HCT116 (cell line): ENCODE results near the gene ATP7B. TPM values are rescaled to one million over a fixed set of nuclear protein-coding genes. Genes with fewer than 3 reads are reported as not detected.
"Not testable (repeated sequence)": the region's sequence is repeated elsewhere in the genome, so short reads cannot be mapped to it uniquely, and the experiment has no call there.

ENCODE experiments used
- ATAC-seq: fragments of 200-7000 bp; cut with Tn5 transposase; 2 replicates; pipeline ENCODE4 v1.9.1; 2020; ENCODE audit warnings: mild to moderate bottlenecking, moderate library complexity
- BruUV-seq: library from RNA; stranded (reverse); fragments of 400-500 nt; replicated peaks from 2 replicates; lab custom pipeline; 2021; lab: Mats Ljungman, UMichigan
- CTCF ChIA-PET: fragments of 300-600 bp; sonication (Branson Sonifier 250); formaldehyde crosslinking; loops from one replicate; lab custom pipeline; 2021; ENCODE audit warnings: antibody characterized with exemption; lab: Charles Lee
- POLR2A ChIA-PET: fragments of 300-600, 350-600 bp; sonication (Branson Sonifier 250); formaldehyde crosslinking; loops from one replicate; lab custom pipeline; 2021; ENCODE audit warnings: antibody characterized with exemption; lab: Charles Lee
- RAD21 ChIA-PET, 2 experiments: fragments of 300-600 bp; sonication (Branson Sonifier 250); formaldehyde crosslinking; loops; one replicate each; lab custom pipeline; 2023; ENCODE audit warnings: low total read pairs in 2 of 2; ENCODE audit not compliant: uncharacterized antibody in 2 of 2, unreplicated experiment in 2 of 2, low non-redundant PET in 1 of 2; lab: Charles Lee
- DNase-seq: peaks from one replicate; pipeline ENCODE4 v3.0.0-alpha.2; 2010; ENCODE audit warnings: low read depth, low spot score
- H2AFZ ChIP-seq: fragments of 200-600 bp; shearing (Covaris generic), sonication (generic); 2 replicates; pipeline ENCODE4 v1.6.1; 2017; ENCODE audit warnings: low read depth, mixed run types, mixed read lengths, antibody characterized with exemption, low read length; ENCODE audit not compliant: poor library complexity, severe bottlenecking
- H3K27ac ChIP-seq: 2 replicates; pipeline ENCODE4 v1.5.1; 2012; ENCODE audit warnings: low read depth, low read length
- H3K27me3 ChIP-seq: fragments of 200-600 bp; sonication (generic); 2 replicates; pipeline ENCODE4 v1.6.1; 2016; ENCODE audit warnings: mixed run types, low read length, mixed read lengths; ENCODE audit not compliant: insufficient read depth
- H3K36me3 ChIP-seq, 2 experiments: fragments of 200-500 bp in 1 of 2; fragments of 200-600 bp in 1 of 2; sonication (Bioruptor generic) in 1 of 2; sonication (generic) in 1 of 2; 2 replicates each; pipeline versions ENCODE4 v1.5.1 to v1.6.1; 2014 to 2016; ENCODE audit warnings: low read length in 2 of 2, inconsistent platforms in 1 of 2, mixed read lengths in 1 of 2, mixed run types in 1 of 2; ENCODE audit not compliant: insufficient read depth in 2 of 2, control insufficient read depth in 1 of 2
- H3K4me1 ChIP-seq, 2 experiments: fragments of 200-600 bp in 1 of 2; sonication (generic) in 1 of 2; 2 replicates each; pipeline versions ENCODE4 v1.5.1 to v1.6.1; 2012 to 2017; ENCODE audit warnings: low read length in 2 of 2, inconsistent platforms in 1 of 2, mild to moderate bottlenecking in 1 of 2, mixed read lengths in 1 of 2, mixed run types in 1 of 2, moderate library complexity in 1 of 2; ENCODE audit not compliant: insufficient read depth in 2 of 2, control insufficient read depth in 1 of 2
- H3K4me2 ChIP-seq: fragments of 200-600 bp; sonication (generic); 2 replicates; pipeline ENCODE4 v1.6.1; 2017; ENCODE audit warnings: mixed run types, low read length, mixed read lengths
- H3K4me3 ChIP-seq, 2 experiments: fragments of 200-600 bp in 1 of 2; sonication (generic) in 1 of 2; replicated peaks in 1 of 2; 2 replicates each; pipeline ENCODE4 v1.5.1; 2011 to 2016; ENCODE audit warnings: low read length in 2 of 2, control low read depth in 1 of 2, low read depth in 1 of 2, mild to moderate bottlenecking in 1 of 2, mixed read lengths in 1 of 2, mixed run types in 1 of 2
- H3K79me2 ChIP-seq: fragments of 200-600 bp; sonication (generic); 2 replicates; pipeline ENCODE4 v1.6.1; 2017; ENCODE audit warnings: mild to moderate bottlenecking, mixed run types, low read length, moderate library complexity, mixed read lengths; ENCODE audit not compliant: insufficient read depth
- H3K9ac ChIP-seq: fragments of 200-600 bp; sonication (generic); 2 replicates; pipeline ENCODE4 v1.6.1; 2016; ENCODE audit warnings: low read length, mixed read lengths
- H3K9me2 ChIP-seq: fragments of 200-600 bp; sonication (generic), shearing (Covaris generic); 2 replicates; pipeline ENCODE4 v1.6.1; 2017; ENCODE audit warnings: mixed run types, mild to moderate bottlenecking, moderate library complexity; ENCODE audit not compliant: insufficient read depth
- H3K9me3 ChIP-seq, 2 experiments: fragments of 200-500 bp in 1 of 2; fragments of 200-600 bp in 1 of 2; sonication (Bioruptor generic) in 1 of 2; sonication (generic) in 1 of 2; 2 replicates each; pipeline ENCODE4 v1.6.1; 2014 to 2017; ENCODE audit warnings: low read length in 2 of 2, mixed read lengths in 2 of 2, inconsistent platforms in 1 of 2, low read depth in 1 of 2, mild to moderate bottlenecking in 1 of 2, mixed run types in 1 of 2, moderate library complexity in 1 of 2; ENCODE audit not compliant: control insufficient read depth in 1 of 2, insufficient read depth in 1 of 2
- H4K20me1 ChIP-seq: fragments of 200-600 bp; sonication (generic), shearing (Covaris generic); 2 replicates; pipeline ENCODE4 v1.6.1; 2017; ENCODE audit warnings: mixed run types, mild to moderate bottlenecking, moderate library complexity; ENCODE audit not compliant: insufficient read depth
- CBX3 ChIP-seq: IDR thresholded peaks from 2 replicates; pipeline ENCODE4 v1.6.1; 2012; ENCODE audit warnings: low read depth
- EGR1 ChIP-seq: IDR thresholded peaks from 2 replicates; pipeline ENCODE4 v1.6.1; 2012; ENCODE audit warnings: low read depth
- EZH2 ChIP-seq: fragments of 200-600 bp; sonication (generic); IDR thresholded peaks from 2 replicates; pipeline ENCODE4 v1.6.1; 2017; ENCODE audit warnings: antibody characterized with exemption, mixed run types
- EZH2phosphoT487 ChIP-seq: fragments of 200-600 bp; IDR thresholded peaks from 2 replicates; pipeline ENCODE4 v1.6.1; 2018; ENCODE audit warnings: antibody characterized with exemption, borderline replicate concordance
- FOSL1 ChIP-seq: IDR thresholded peaks from 2 replicates; pipeline ENCODE4 v1.6.1; 2012; ENCODE audit warnings: low read depth
- JUND ChIP-seq: IDR thresholded peaks from 2 replicates; pipeline ENCODE4 v1.6.1; 2012
- RAD21 ChIP-seq: IDR thresholded peaks from 2 replicates; pipeline ENCODE4 v1.6.1; 2012; ENCODE audit warnings: low read depth, mild to moderate bottlenecking
- SIN3A ChIP-seq: IDR thresholded peaks from 2 replicates; pipeline ENCODE4 v1.6.1; 2012; ENCODE audit warnings: low read depth
- TCF7L2 ChIP-seq: IDR thresholded peaks from 2 replicates; pipeline ENCODE4 v1.7.0; 2011; ENCODE audit warnings: borderline replicate concordance, inconsistent platforms; ENCODE audit not compliant: insufficient read depth, insufficient read length; ENCODE audit errors: extremely low read depth
- YY1 ChIP-seq: IDR thresholded peaks from 2 replicates; pipeline ENCODE4 v1.6.1; 2011; ENCODE audit warnings: low read length, low read depth, moderate library complexity, mild to moderate bottlenecking; ENCODE audit not compliant: insufficient replicate concordance; ENCODE audit errors: extremely low read depth
- ZFX ChIP-seq: fragments of 450-650 bp; IDR thresholded peaks from 2 replicates; pipeline ENCODE4 v1.6.1; 2017
- intact Hi-C: fragments of 100-400 bp; cut with micrococcal nuclease; formaldehyde crosslinking; loops from 2 replicates; pipeline ENCODE4 v1.10.0; 2022
- total RNA-seq: library from RNA; stranded (reverse); gene quantifications from one replicate; pipeline ENCODE4 v1.2.1, GENCODE V29; 2021; ENCODE audit not compliant: unreplicated experiment
- TF ChIP-seq, protein P1 (sequence below): IDR thresholded peaks from 2 replicates; pipeline ENCODE4 v1.6.1; 2012; ENCODE audit warnings: low read depth
- TF ChIP-seq, protein P2 (sequence below): IDR thresholded peaks from 2 replicates; pipeline ENCODE4 v1.6.1; 2011; ENCODE audit warnings: mild to moderate bottlenecking, low read length, moderate library complexity; ENCODE audit not compliant: insufficient replicate concordance; ENCODE audit errors: extremely low read depth
- TF ChIP-seq, protein P3 (sequence below): IDR thresholded peaks from 2 replicates; pipeline ENCODE4 v1.6.1; 2012

Gene ATP7B
- total RNA-seq, 1 experiment from 2014 or later, result 10.3 TPM

DNA sequence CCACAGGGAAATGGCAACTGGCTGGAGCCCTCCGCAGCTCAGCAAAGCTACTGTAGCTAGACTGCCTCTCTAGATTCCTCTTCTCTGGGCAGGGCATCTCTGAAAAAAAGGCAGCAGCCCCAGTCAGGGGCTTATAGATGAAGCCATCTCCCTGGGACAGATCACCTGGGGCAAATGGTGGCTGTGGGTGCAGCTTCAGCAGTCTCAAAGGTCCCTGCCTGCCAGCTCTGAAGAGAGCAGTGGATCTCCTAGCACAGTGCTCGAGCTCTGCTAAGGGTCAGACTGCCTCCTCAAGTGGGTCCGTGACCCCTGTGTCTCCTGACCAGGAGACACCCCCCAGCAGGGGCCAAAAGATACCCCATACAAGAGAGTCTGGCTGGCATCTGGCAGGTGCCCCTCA lies 28.0 kb downstream of the ATP7B start:
- H3K79me2 ChIP-seq, H4K20me1 ChIP-seq, POLR2A ChIA-PET, intact Hi-C loops, H3K4me3 ChIP-seq, H3K27me3 ChIP-seq, H3K4me1 ChIP-seq, H3K36me3 ChIP-seq, DNase-seq, CTCF ChIA-PET, RAD21 ChIA-PET, H3K9me3 ChIP-seq, H2AFZ ChIP-seq, H3K27ac ChIP-seq, ATAC-seq, BruUV-seq, H3K4me2 ChIP-seq, H3K9ac ChIP-seq, H3K9me2 ChIP-seq: not testable (repeated sequence)

DNA sequence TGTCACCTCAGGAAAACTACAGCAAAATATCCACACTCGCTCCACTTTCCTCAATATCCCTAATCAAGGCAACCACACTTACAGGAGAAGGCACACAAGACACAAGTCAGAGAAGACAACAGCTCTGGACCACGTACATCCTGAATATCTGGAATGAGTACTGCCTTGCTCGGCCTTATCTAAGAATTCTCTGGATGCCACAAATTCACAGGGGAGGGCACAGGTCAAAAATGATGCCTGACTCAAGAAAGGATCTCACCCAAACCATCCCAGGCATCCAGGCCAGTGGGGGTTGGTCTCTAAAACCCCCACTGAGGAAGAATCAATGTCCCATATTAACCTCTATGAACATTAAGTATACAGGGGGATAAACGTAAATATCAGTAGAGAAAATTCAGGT lies 29.9 kb downstream of the ATP7B start:
- Histone ChIP-seq H3K27ac (no peak overlapping the region), H3K4me2 (no peak overlapping the region), H3K27me3 (no peaks in the 10 kb centered on the region), H3K9me3 (no peaks in the 10 kb centered on the region), H3K4me1 (no peaks in the 10 kb centered on the region), H3K79me2 (no peaks in the 10 kb centered on the region), H2AFZ (no peak overlapping the region), H3K36me3 (no peaks in the 10 kb centered on the region), H3K4me3 (no peak overlapping the region), H4K20me1 (no peaks in the 10 kb centered on the region), H3K9me2 (no peaks in the 10 kb centered on the region), H3K9ac (no peak overlapping the region)
- no TSS peak for BruUV-seq
- POLR2A ChIA-PET, result no interaction called here
- intact Hi-C loops, result no loop called here
- CTCF ChIA-PET, result no interaction called here
- TF ChIP-seq SIN3A (no peak), JUND (no peak), RAD21 (no peak), EGR1 (no peak), EZH2phosphoT487 (no peak), FOSL1 (no peak), YY1 (no peak), TCF7L2 (no peak), ZFX (no peak), EZH2 (no peak), CBX3 (no peak)
- TF ChIP-seq, protein P1, sequence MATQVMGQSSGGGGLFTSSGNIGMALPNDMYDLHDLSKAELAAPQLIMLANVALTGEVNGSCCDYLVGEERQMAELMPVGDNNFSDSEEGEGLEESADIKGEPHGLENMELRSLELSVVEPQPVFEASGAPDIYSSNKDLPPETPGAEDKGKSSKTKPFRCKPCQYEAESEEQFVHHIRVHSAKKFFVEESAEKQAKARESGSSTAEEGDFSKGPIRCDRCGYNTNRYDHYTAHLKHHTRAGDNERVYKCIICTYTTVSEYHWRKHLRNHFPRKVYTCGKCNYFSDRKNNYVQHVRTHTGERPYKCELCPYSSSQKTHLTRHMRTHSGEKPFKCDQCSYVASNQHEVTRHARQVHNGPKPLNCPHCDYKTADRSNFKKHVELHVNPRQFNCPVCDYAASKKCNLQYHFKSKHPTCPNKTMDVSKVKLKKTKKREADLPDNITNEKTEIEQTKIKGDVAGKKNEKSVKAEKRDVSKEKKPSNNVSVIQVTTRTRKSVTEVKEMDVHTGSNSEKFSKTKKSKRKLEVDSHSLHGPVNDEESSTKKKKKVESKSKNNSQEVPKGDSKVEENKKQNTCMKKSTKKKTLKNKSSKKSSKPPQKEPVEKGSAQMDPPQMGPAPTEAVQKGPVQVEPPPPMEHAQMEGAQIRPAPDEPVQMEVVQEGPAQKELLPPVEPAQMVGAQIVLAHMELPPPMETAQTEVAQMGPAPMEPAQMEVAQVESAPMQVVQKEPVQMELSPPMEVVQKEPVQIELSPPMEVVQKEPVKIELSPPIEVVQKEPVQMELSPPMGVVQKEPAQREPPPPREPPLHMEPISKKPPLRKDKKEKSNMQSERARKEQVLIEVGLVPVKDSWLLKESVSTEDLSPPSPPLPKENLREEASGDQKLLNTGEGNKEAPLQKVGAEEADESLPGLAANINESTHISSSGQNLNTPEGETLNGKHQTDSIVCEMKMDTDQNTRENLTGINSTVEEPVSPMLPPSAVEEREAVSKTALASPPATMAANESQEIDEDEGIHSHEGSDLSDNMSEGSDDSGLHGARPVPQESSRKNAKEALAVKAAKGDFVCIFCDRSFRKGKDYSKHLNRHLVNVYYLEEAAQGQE, result no peak
- TF ChIP-seq, protein P2, sequence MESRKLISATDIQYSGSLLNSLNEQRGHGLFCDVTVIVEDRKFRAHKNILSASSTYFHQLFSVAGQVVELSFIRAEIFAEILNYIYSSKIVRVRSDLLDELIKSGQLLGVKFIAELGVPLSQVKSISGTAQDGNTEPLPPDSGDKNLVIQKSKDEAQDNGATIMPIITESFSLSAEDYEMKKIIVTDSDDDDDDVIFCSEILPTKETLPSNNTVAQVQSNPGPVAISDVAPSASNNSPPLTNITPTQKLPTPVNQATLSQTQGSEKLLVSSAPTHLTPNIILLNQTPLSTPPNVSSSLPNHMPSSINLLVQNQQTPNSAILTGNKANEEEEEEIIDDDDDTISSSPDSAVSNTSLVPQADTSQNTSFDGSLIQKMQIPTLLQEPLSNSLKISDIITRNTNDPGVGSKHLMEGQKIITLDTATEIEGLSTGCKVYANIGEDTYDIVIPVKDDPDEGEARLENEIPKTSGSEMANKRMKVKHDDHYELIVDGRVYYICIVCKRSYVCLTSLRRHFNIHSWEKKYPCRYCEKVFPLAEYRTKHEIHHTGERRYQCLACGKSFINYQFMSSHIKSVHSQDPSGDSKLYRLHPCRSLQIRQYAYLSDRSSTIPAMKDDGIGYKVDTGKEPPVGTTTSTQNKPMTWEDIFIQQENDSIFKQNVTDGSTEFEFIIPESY, result no peak
- TF ChIP-seq, protein P3, sequence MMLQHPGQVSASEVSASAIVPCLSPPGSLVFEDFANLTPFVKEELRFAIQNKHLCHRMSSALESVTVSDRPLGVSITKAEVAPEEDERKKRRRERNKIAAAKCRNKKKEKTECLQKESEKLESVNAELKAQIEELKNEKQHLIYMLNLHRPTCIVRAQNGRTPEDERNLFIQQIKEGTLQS, result no peak
- ATAC-seq, result no peak
- RAD21 ChIA-PET, result no interaction called here
- DNase-seq, result no peak
